ENCODE data around the gene ANKRD39. TPM values are rescaled to one million over a fixed set of nuclear protein-coding genes. Genes with fewer than 3 reads are reported as not detected.
A peak's percentile ranks its signal among the peaks of the same experiment; 100 is the strongest.

ANKRD39 gene
- total and polyA plus RNA-seq, 2 donors (not counting 1 experiment from before 2014, with no cell fraction given), result 14.8 to 19.3 TPM

DNA sequence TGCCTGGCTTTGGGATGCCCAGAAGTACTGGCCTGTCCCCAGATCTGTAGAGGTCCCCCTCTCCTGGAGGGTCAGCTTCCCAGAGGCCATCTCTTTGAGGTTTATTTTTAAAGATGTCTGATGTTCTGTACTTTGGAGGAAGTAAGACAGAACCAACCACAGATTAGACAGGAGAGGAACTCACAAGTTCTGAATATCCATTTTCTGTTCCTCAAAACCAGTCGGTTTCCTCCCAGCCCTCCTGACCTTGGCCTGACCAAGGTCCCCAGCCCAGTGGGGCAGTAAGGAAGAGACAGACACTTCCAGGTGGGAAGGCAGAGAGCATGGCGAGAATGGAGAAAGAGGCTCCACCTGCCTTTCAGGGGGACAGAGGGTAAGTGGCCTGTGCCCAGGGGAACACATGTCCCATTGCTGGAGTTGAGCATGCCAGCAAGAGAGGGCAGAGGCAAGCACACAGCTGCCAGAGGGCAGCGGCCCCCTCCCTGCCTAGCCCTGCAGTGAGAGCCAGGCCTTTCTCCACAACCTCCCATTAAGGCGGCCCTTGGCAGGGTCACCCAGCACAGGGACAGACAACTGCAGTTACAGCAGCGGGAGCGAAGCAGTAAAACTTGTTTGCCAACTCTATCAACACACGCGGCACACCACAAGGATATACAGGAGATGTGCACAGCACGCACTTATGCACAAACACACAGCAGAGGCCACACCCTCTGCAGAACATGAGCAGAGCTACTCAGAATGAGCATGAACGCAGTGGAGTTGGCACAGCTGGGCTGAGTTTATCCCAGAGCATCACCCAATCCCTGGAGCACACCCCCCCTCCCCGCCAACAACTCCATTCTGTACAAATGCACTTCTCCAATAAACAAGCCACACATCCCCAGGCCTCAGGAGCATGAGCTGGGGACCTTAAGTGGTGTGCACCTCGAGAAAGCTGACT is 30.5 kb upstream of the ANKRD39 start:
- WGBS (ENCODE audit: insufficient coverage), result 78% methylated on average over 12 of the region's 12 CpGs
- POLR2A ChIA-PET, result no interaction called here
- DNase-seq, result peak; percentile 50
- Histone ChIP-seq H3K27me3 (replicated peaks in 1 of 4; ENCODE audit: control extremely low read depth in 1 of 4, control insufficient read depth in 3 of 4, insufficient read depth in 4 of 4, low read length in 3 of 4) (peaks cover 0 to 8% (median 0%) of the 10 kb centered on the region in 4 experiments), H3K36me3 (replicated peaks in 1 of 2; ENCODE audit: control extremely low read depth in 1 of 2, control insufficient read depth in 1 of 2, extremely low read depth in 1 of 2, insufficient read depth in 2 of 2, low read length in 1 of 2) (no peaks in the 10 kb centered on the region), H3K9ac (ENCODE audit: low read length) (no peak overlapping the region), H3K4me3 (ENCODE audit: control extremely low read depth in 1 of 5, extremely low read depth in 1 of 5, insufficient read depth in 1 of 5, low read depth in 2 of 5, low read length in 4 of 5) (no peak overlapping the region), H3K4me1 (ENCODE audit: control insufficient read depth in 2 of 2, insufficient read depth in 2 of 2, low read length in 2 of 2) (peaks cover 14 to 19% of the 10 kb centered on the region in 2 donors), H3K79me2 (ENCODE audit: control insufficient read depth, insufficient read depth, low read length) (no peaks in the 10 kb centered on the region), H4K20me1 (ENCODE audit: control insufficient read depth, insufficient read depth, low read length, poor library complexity, severe bottlenecking) (no peaks in the 10 kb centered on the region), H3K4me2 (replicated peaks; ENCODE audit: low read depth, low read length, poor library complexity, severe bottlenecking) (peak overlapping the region; percentile 41), H3K9me3 (ENCODE audit: control extremely low read depth in 1 of 3, control insufficient read depth in 2 of 3, insufficient read depth in 1 of 3, low read length in 2 of 3) (no peaks in the 10 kb centered on the region), H3K27ac (ENCODE audit: low read length in 2 of 2) (no peak overlapping the region), H2AFZ (ENCODE audit: insufficient read depth, low read depth, low read length, poor library complexity, severe bottlenecking) (no peak overlapping the region)
- ATAC-seq (ENCODE audit: low read depth), result no peak
- Mint-ChIP-seq H3K27ac (no peak overlapping the region), H3K4me1 (peaks cover 21% of the 10 kb centered on the region), H3K4me3 (no peak overlapping the region), H3K27me3 (no peaks in the 10 kb centered on the region), H3K9me3 (ENCODE audit: insufficient read depth) (no peaks in the 10 kb centered on the region)
- intact Hi-C loops (cut with micrococcal nuclease), result no loop called here
- no peak for TF ChIP-seq EZH2 (IDR thresholded peaks at IDR 0.05; ENCODE audit: borderline replicate concordance, insufficient read depth, low read depth, low read length, poor library complexity, severe bottlenecking)
- TF ChIP-seq, protein P1, sequence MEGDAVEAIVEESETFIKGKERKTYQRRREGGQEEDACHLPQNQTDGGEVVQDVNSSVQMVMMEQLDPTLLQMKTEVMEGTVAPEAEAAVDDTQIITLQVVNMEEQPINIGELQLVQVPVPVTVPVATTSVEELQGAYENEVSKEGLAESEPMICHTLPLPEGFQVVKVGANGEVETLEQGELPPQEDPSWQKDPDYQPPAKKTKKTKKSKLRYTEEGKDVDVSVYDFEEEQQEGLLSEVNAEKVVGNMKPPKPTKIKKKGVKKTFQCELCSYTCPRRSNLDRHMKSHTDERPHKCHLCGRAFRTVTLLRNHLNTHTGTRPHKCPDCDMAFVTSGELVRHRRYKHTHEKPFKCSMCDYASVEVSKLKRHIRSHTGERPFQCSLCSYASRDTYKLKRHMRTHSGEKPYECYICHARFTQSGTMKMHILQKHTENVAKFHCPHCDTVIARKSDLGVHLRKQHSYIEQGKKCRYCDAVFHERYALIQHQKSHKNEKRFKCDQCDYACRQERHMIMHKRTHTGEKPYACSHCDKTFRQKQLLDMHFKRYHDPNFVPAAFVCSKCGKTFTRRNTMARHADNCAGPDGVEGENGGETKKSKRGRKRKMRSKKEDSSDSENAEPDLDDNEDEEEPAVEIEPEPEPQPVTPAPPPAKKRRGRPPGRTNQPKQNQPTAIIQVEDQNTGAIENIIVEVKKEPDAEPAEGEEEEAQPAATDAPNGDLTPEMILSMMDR (IDR thresholded peaks at IDR 0.05), result no peak
- CTCF ChIA-PET, result interaction anchor here (1.2 kb wide), 1 partner anchor 31 kb away, joined by 3 read pairs; the partner anchor contains the start of gene ANKRD39

Measured in B cell (primary cell).